HEK293 (cell line): Measurements from ENCODE around the gene KIRREL1.

Source experiments
- CTCF ChIA-PET: fragments of 350-600 bp; formaldehyde crosslinking; extraction: SDS; loops from one replicate; lab custom pipeline; 2021; ENCODE audit warnings: antibody characterized with exemption; lab: Yijun Ruan, JAX
- POLR2A ChIA-PET: fragments of 300-600 bp; formaldehyde crosslinking; extraction: SDS; loops from one replicate; lab custom pipeline; 2020; ENCODE audit warnings: antibody characterized with exemption, inconsistent platforms; lab: Yijun Ruan, JAX
- H3K27ac ChIP-seq: fragments of 200-500 bp; sonication (Bioruptor generic); 2 replicates; pipeline ENCODE4 v1.5.1; 2014; ENCODE audit warnings: low read depth, low read length, control low read depth, inconsistent platforms; ENCODE audit errors: extremely low read depth
- H3K36me3 ChIP-seq, 2 experiments: fragments of 200-500 bp in 1 of 2; sonication (Bioruptor generic) in 1 of 2; 1 replicate in 1 of 2; 2 replicates in 1 of 2; pipeline ENCODE4 v1.5.1; 2014 to 2017; ENCODE audit warnings: inconsistent platforms in 2 of 2, low read length in 2 of 2; ENCODE audit not compliant: control insufficient read depth in 2 of 2, insufficient read depth in 1 of 2
- H3K4me1 ChIP-seq: fragments of 200-500 bp; sonication (Bioruptor generic); 2 replicates; pipeline ENCODE4 v1.5.1; 2014; ENCODE audit warnings: mild to moderate bottlenecking, low read length, inconsistent platforms; ENCODE audit not compliant: control insufficient read depth, insufficient read depth
- H3K4me3 ChIP-seq: 2 replicates; pipeline ENCODE4 v1.5.1; 2011; ENCODE audit warnings: low read depth, mild to moderate bottlenecking, control low read depth, low read length, moderate library complexity
- H3K9me3 ChIP-seq: fragments of 200-500 bp; sonication (Bioruptor generic); 2 replicates; pipeline ENCODE4 v1.5.1; 2014; ENCODE audit warnings: low read depth, low read length, inconsistent platforms; ENCODE audit not compliant: control insufficient read depth, insufficient read depth
- BCL6B ChIP-seq: fragments of 450-650 bp; formaldehyde crosslinking; IDR thresholded peaks from 2 replicates; pipeline ENCODE4 v1.5.1; 2017; ENCODE audit warnings: missing biosample characterization, missing genetic modification characterization
- EGR2 ChIP-seq: fragments of 450-650 bp; formaldehyde crosslinking; IDR thresholded peaks from 2 replicates; pipeline ENCODE4 v1.5.1; 2016; ENCODE audit warnings: low read depth, missing biosample characterization, missing genetic modification characterization
- FEZF1 ChIP-seq: fragments of 450-650 bp; formaldehyde crosslinking; IDR thresholded peaks from 2 replicates; pipeline ENCODE4 v1.5.1; 2016; ENCODE audit warnings: missing biosample characterization, missing genetic modification characterization
- KLF16 ChIP-seq: fragments of 450-650 bp; formaldehyde crosslinking; IDR thresholded peaks from 2 replicates; pipeline ENCODE4 v1.5.1; 2017; ENCODE audit warnings: missing biosample characterization, missing genetic modification characterization
- KLF8 ChIP-seq: fragments of 450-650 bp; formaldehyde crosslinking; IDR thresholded peaks from 2 replicates; pipeline ENCODE4 v1.5.1; 2016; ENCODE audit warnings: missing biosample characterization, missing genetic modification characterization
- KLF9 ChIP-seq: fragments of 450-650 bp; formaldehyde crosslinking; IDR thresholded peaks from 2 replicates; pipeline ENCODE4 v1.5.1; 2016; ENCODE audit warnings: missing biosample characterization, missing genetic modification characterization, low read depth
- OSR2 ChIP-seq: fragments of 450-650 bp; formaldehyde crosslinking; IDR thresholded peaks from 2 replicates; pipeline ENCODE4 v1.5.1; 2016; ENCODE audit warnings: missing biosample characterization, missing genetic modification characterization
- PRDM1 ChIP-seq: fragments of 450-650 bp; formaldehyde crosslinking; IDR thresholded peaks from 2 replicates; pipeline ENCODE4; 2016; ENCODE audit warnings: missing biosample characterization, missing genetic modification characterization
- SP3 ChIP-seq: fragments of 450-650 bp; formaldehyde crosslinking; IDR thresholded peaks from 2 replicates; pipeline ENCODE4 v1.5.1; 2016; ENCODE audit warnings: missing biosample characterization, missing genetic modification characterization
- TRIM28 ChIP-seq: IDR thresholded peaks from 2 replicates; pipeline ENCODE4 v1.6.1; 2011; ENCODE audit warnings: low read length, control low read depth, borderline replicate concordance
- ZFP3 ChIP-seq: fragments of 450-650 bp; formaldehyde crosslinking; IDR thresholded peaks from 2 replicates; pipeline ENCODE4 v1.5.1; 2016; ENCODE audit warnings: low read depth, missing biosample characterization, missing genetic modification characterization
- ZNF140 ChIP-seq: fragments of 450-650 bp; formaldehyde crosslinking; IDR thresholded peaks from 2 replicates; pipeline ENCODE4 v1.5.1; 2016; ENCODE audit warnings: missing biosample characterization, missing genetic modification characterization
- ZNF175 ChIP-seq: fragments of 450-650 bp; formaldehyde crosslinking; IDR thresholded peaks from 2 replicates; pipeline ENCODE4 v1.5.1; 2016; ENCODE audit warnings: missing biosample characterization, missing genetic modification characterization
- ZNF23 ChIP-seq: fragments of 450-650 bp; formaldehyde crosslinking; IDR thresholded peaks from 2 replicates; pipeline ENCODE4 v1.5.1; 2016; ENCODE audit warnings: missing biosample characterization, missing genetic modification characterization, borderline replicate concordance
- ZNF24 ChIP-seq: fragments of 450-650 bp; formaldehyde crosslinking; IDR thresholded peaks from 2 replicates; pipeline ENCODE4 v1.5.1; 2016; ENCODE audit warnings: missing biosample characterization, missing genetic modification characterization
- ZNF266 ChIP-seq: fragments of 450-650 bp; formaldehyde crosslinking; IDR thresholded peaks from 2 replicates; pipeline ENCODE4 v1.5.1; 2016; ENCODE audit warnings: missing biosample characterization, missing genetic modification characterization, low read depth
- ZNF280C ChIP-seq: fragments of 450-650 bp; formaldehyde crosslinking; IDR thresholded peaks from 2 replicates; pipeline ENCODE4 v1.5.1; 2016; ENCODE audit warnings: missing biosample characterization, missing genetic modification characterization
- ZNF398 ChIP-seq: fragments of 450-650 bp; formaldehyde crosslinking; IDR thresholded peaks from 2 replicates; pipeline ENCODE4 v1.5.1; 2017; ENCODE audit warnings: missing biosample characterization, missing genetic modification characterization
- ZNF426 ChIP-seq: fragments of 450-650 bp; formaldehyde crosslinking; IDR thresholded peaks from 2 replicates; pipeline ENCODE4 v1.5.1; 2017; ENCODE audit warnings: missing biosample characterization, missing genetic modification characterization, mild to moderate bottlenecking, inconsistent platforms, moderate library complexity
- ZNF571 ChIP-seq: fragments of 450-650 bp; formaldehyde crosslinking; IDR thresholded peaks from 2 replicates; pipeline ENCODE4 v1.5.0; 2017; ENCODE audit warnings: missing biosample characterization, missing genetic modification characterization
- ZNF624 ChIP-seq: fragments of 450-650 bp; formaldehyde crosslinking; IDR thresholded peaks from 2 replicates; pipeline ENCODE4 v1.5.1; 2017; ENCODE audit warnings: missing biosample characterization, missing genetic modification characterization
- ZNF626 ChIP-seq: fragments of 450-650 bp; sonication (Bioruptor Pico); formaldehyde crosslinking; IDR thresholded peaks from 2 replicates; pipeline ENCODE4 v1.5.1; 2018; ENCODE audit warnings: missing biosample characterization, missing genetic modification characterization, inconsistent platforms
- ZNF670 ChIP-seq: fragments of 450-650 bp; formaldehyde crosslinking; IDR thresholded peaks from 2 replicates; pipeline ENCODE4 v1.5.1; 2016; ENCODE audit warnings: missing biosample characterization, missing genetic modification characterization, low read depth
- ZNF768 ChIP-seq: fragments of 450-650 bp; formaldehyde crosslinking; IDR thresholded peaks from 2 replicates; pipeline ENCODE4 v1.5.1; 2018; ENCODE audit warnings: missing biosample characterization, mild to moderate bottlenecking, missing genetic modification characterization
- ZNF785 ChIP-seq: fragments of 450-650 bp; formaldehyde crosslinking; IDR thresholded peaks from 2 replicates; pipeline ENCODE4 v1.5.1; 2016; ENCODE audit warnings: missing biosample characterization, missing genetic modification characterization

The KIRREL1 gene

GRCh38 chr1:157995583-157996169, 2.2 kb downstream of the KIRREL1 start:
- TF ChIP-seq ZNF670 (tag by site-specific recombination) (no peak), ZNF140 (no peak), FEZF1 (tag by site-specific recombination) (no peak), PRDM1 (tag by site-specific recombination) (peak; percentile 96), ZNF571 (tag by site-specific recombination) (no peak), ZNF398 (peak; percentile 48), TRIM28 (no peak)
- Histone ChIP-seq H3K9me3 (no peaks in the 10 kb centered on the region), H3K27ac (no peak overlapping the region), H3K4me3 (no peak overlapping the region), H3K4me1 (peaks cover 3% of the 10 kb centered on the region; the same call in 1 of the 2 replicates), H3K36me3 (no peaks in the 10 kb centered on the region)
- ChIA-PET POLR2A (interaction anchor here (0.6 to 1.4 kb wide), 2 partner anchors 24 to 85 kb away, joined by 3 to 4 read pairs; no protein-coding TSS in a partner anchor), CTCF (interaction anchor here (0.7 to 18.5 kb wide), 9 partner anchors 16 to 131 kb away, joined by 3 to 463 read pairs (median 4); no protein-coding TSS in a partner anchor)

DNA sequence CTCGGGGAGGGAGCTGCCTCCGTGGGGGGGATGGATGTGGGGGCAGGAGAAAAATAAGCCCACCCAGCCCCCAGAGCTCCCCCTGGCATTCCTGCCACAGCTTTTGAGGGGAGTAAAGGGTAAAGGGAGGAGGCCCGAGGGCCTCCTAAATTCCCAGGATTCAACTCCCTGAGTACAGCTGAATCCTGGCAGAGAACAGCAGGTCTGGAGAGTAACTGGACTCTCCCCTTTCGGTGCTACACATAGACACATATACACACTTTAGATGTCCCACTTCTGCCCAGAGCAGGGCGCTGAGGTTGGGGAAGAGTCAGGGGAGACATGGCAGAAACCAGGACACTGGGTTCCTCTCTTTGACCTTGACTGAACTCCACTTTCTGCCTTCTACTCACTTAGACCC, 3.0 kb downstream of the KIRREL1 start:
- ChIA-PET CTCF (interaction anchor here (0.7 to 18.5 kb wide), 7 partner anchors 15 to 121 kb away, joined by 3 to 463 read pairs (median 5); no protein-coding TSS in a partner anchor), POLR2A (interaction anchor here (1.4 kb wide), 1 partner anchor 23 kb away, joined by 3 read pairs; no protein-coding TSS in a partner anchor)
- Histone ChIP-seq H3K9me3 (no peaks in the 10 kb centered on the region), H3K27ac (no peak overlapping the region), H3K36me3 (no peaks in the 10 kb centered on the region), H3K4me1 (peaks cover 3% of the 10 kb centered on the region; the same call in 1 of the 2 replicates), H3K4me3 (no peak overlapping the region)
- TF ChIP-seq ZNF626 (tag by site-specific recombination) (no peak), ZNF280C (no peak), EGR2 (tag by site-specific recombination) (no peak), SP3 (tag by site-specific recombination) (no peak), ZNF426 (tag by site-specific recombination) (no peak), KLF8 (no peak), ZNF624 (no peak), ZNF24 (no peak)

DNA sequence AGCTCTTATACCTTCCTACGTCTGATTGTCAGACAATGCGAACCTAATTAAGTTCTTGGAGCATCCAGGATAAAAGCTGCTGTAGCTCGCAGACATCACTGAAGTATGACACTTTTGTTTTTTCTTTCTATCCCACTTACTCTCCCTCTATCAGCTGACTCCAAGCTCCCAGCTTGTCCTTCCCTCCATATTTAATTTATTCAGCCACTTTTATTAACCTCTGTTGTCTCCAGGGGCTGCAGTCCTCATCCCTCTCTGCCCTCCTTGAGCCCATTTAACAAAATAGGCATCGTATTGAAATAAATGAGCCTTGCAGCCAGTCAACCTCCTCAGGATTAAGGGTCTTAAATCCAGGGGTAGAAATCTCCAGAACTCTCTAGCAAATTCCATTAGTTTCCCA, 7.1 kb downstream of the KIRREL1 start:
- no peaks in the 10 kb centered on the region for H3K36me3 ChIP-seq
- H3K9me3 ChIP-seq = no peaks in the 10 kb centered on the region
- POLR2A ChIA-PET = interaction anchor here (0.6 kb wide), 1 partner anchor 37 kb away, joined by 5 read pairs; no protein-coding TSS in a partner anchor
- no peak overlapping the region for H3K4me3 ChIP-seq
- peaks cover 14% of the 10 kb centered on the region for H3K4me1 ChIP-seq
- no peak overlapping the region for H3K27ac ChIP-seq
- CTCF ChIA-PET = interaction anchor here (1.9 to 3.0 kb wide), 2 partner anchors 9 to 87 kb away, joined by 11 to 16 read pairs; no protein-coding TSS in a partner anchor
- TF ChIP-seq ZNF785 (tag by site-specific recombination) (no peak), KLF9 (tag by site-specific recombination) (no peak), ZNF140 (no peak), KLF16 (tag by site-specific recombination) (no peak), ZNF266 (tag by site-specific recombination) (no peak), ZFP3 (tag by site-specific recombination) (no peak), ZNF23 (tag by site-specific recombination) (no peak), BCL6B (tag by site-specific recombination) (no peak), OSR2 (tag by site-specific recombination) (no peak), ZNF175 (no peak), FEZF1 (tag by site-specific recombination) (no peak), ZNF768 (tag by site-specific recombination) (no peak)
